Subcutaneous abdominal adipose tissue (tissue), 5 donors: ENCODE measurements around the gene NCCRP1.

Experiments
- H3K27ac ChIP-seq: one replicate; pipeline ENCODE4 v1.7.0; 2013; ENCODE audit warnings: low read depth, mild to moderate bottlenecking, inconsistent platforms, low read length, moderate library complexity
- H3K27me3 ChIP-seq, 5 donors: one replicate each; pipeline ENCODE4 v1.7.0; 2013; ENCODE audit warnings: low read length in 5 of 5, inconsistent platforms in 1 of 5; ENCODE audit not compliant: control insufficient read depth in 5 of 5, insufficient read depth in 4 of 5
- H3K36me3 ChIP-seq, 5 donors: one replicate each; pipeline ENCODE4 v1.7.0; 2013; ENCODE audit warnings: low read length in 5 of 5; ENCODE audit not compliant: control insufficient read depth in 5 of 5, insufficient read depth in 5 of 5
- H3K4me1 ChIP-seq, 5 donors: one replicate each; pipeline ENCODE4 v1.7.0; 2013; ENCODE audit warnings: low read length in 5 of 5, mild to moderate bottlenecking in 3 of 5, moderate library complexity in 1 of 5; ENCODE audit not compliant: control insufficient read depth in 5 of 5, insufficient read depth in 5 of 5
- H3K4me3 ChIP-seq, 5 donors: one replicate each; pipeline ENCODE4 v1.7.0; 2013; ENCODE audit warnings: low read length in 5 of 5, low read depth in 1 of 5
- H3K9ac ChIP-seq, 5 donors: one replicate each; pipeline ENCODE4 v1.7.0; 2013; ENCODE audit warnings: low read length in 5 of 5, mild to moderate bottlenecking in 4 of 5, moderate library complexity in 3 of 5
- H3K9me3 ChIP-seq, 5 donors: one replicate each; pipeline ENCODE4 v1.7.0; 2013; ENCODE audit warnings: low read length in 5 of 5; ENCODE audit not compliant: control insufficient read depth in 5 of 5
- donor health status: healthy.
- donor health status: healthy.
- donor health status: healthy.
- donor health status: healthy.
- donor health status: healthy.

Gene NCCRP1, protein sequence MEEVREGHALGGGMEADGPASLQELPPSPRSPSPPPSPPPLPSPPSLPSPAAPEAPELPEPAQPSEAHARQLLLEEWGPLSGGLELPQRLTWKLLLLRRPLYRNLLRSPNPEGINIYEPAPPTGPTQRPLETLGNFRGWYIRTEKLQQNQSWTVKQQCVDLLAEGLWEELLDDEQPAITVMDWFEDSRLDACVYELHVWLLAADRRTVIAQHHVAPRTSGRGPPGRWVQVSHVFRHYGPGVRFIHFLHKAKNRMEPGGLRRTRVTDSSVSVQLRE

DNA sequence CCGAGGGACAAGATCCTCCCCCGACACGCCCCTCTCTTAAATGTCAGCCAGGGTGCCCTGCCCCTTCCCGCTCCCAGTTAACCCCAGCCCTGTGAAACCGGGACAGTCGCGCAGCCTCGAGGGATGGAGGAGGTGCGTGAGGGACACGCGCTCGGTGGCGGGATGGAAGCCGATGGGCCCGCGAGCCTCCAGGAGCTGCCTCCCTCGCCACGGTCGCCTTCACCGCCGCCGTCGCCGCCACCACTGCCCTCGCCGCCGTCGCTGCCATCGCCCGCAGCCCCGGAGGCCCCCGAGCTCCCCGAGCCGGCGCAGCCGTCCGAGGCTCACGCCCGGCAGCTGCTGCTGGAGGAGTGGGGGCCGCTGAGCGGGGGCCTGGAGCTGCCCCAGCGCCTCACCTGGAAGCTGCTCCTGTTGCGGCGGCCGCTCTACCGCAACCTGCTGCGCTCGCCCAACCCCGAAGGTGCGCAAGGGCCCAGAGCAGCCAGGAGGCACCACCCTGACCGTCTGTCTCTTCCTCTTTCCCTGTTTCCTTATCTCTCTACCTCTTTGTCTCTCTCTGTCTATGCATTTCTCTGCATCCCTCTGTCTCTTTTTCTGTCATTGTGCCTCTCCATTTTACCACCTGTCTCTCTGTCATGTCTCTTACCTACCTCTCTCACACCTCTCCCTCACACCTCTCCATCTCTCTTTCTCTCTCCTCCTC lies at the start of gene NCCRP1:
Gene NCCRP1 (plus strand): TSS at position 105 of the 703 bp plus-strand sequence. CDS start 19 bp downstream, at position 124.
- Histone ChIP-seq H3K4me3 (no peak within 1 kb of the TSS), H3K4me1 (peaks cover 0 to 11% (median 3%) of the 10 kb centered on the region in 5 donors), H3K27me3 (peaks cover 32 to 60% (median 57%) of the 10 kb centered on the region in 5 donors)

GRCh38 chr19:39147480-39147879 lies 49.3 kb upstream of the NCCRP1 start:
- no peak overlapping the region for H3K4me3 ChIP-seq
- no peak overlapping the region for H3K9ac ChIP-seq
- H3K4me1 ChIP-seq = peaks cover 0 to 17% (median 16%) of the 10 kb centered on the region in 5 donors
- no peaks in the 10 kb centered on the region for H3K36me3 ChIP-seq
- no peak overlapping the region for H3K27ac ChIP-seq
- H3K9me3 ChIP-seq = no peaks in the 10 kb centered on the region
- H3K27me3 ChIP-seq = no peaks in the 10 kb centered on the region

More for the DNA sequence above, at the start of gene NCCRP1:
- no peaks in the 10 kb centered on the region for H3K36me3 ChIP-seq
- no peak within 1 kb of the TSS for H3K9ac ChIP-seq
- H3K27ac ChIP-seq = no peak within 1 kb of the TSS
- H3K9me3 ChIP-seq = no peaks in the 10 kb centered on the region

- no peak overlapping the region for H3K4me3 ChIP-seq
- no peaks in the 10 kb centered on the region for H3K36me3 ChIP-seq
- peaks cover 0 to 17% (median 14%) of the 10 kb centered on the region in 5 donors for H3K4me1 ChIP-seq
- H3K9ac ChIP-seq = no peak overlapping the region
- no peaks in the 10 kb centered on the region for H3K27me3 ChIP-seq
- H3K27ac ChIP-seq = no peak overlapping the region
- no peaks in the 10 kb centered on the region for H3K9me3 ChIP-seq
Measured at GRCh38 chr19:39148939-39149529, 47.7 kb upstream of the NCCRP1 start.

GRCh38 chr19:39150235-39150634 lies 46.5 kb upstream of the NCCRP1 start:
- peaks cover 0 to 6% (median 3%) of the 10 kb centered on the region in 5 donors for H3K4me1 ChIP-seq
- H3K9me3 ChIP-seq = no peaks in the 10 kb centered on the region
- no peaks in the 10 kb centered on the region for H3K27me3 ChIP-seq
- H3K9ac ChIP-seq = no peak overlapping the region
- no peaks in the 10 kb centered on the region for H3K36me3 ChIP-seq
- H3K4me3 ChIP-seq = no peak overlapping the region
- H3K27ac ChIP-seq = no peak overlapping the region

GRCh38 chr19:39150807-39151600 lies 45.8 kb upstream of the NCCRP1 start:
- Histone ChIP-seq H3K9ac (no peak overlapping the region), H3K4me1 (peaks cover 0 to 5% (median 0%) of the 10 kb centered on the region in 5 donors), H3K27me3 (no peaks in the 10 kb centered on the region), H3K27ac (no peak overlapping the region), H3K9me3 (no peaks in the 10 kb centered on the region), H3K36me3 (no peaks in the 10 kb centered on the region), H3K4me3 (no peak overlapping the region)

- Histone ChIP-seq H3K9ac (no peak overlapping the region), H3K9me3 (no peaks in the 10 kb centered on the region), H3K27ac (no peak overlapping the region), H3K27me3 (no peaks in the 10 kb centered on the region), H3K4me1 (peaks cover 0 to 9% (median 5%) of the 10 kb centered on the region in 5 donors), H3K36me3 (no peaks in the 10 kb centered on the region), H3K4me3 (no peak overlapping the region)
Measured at GRCh38 chr19:39152066-39152465, 44.7 kb upstream of the NCCRP1 start.

DNA sequence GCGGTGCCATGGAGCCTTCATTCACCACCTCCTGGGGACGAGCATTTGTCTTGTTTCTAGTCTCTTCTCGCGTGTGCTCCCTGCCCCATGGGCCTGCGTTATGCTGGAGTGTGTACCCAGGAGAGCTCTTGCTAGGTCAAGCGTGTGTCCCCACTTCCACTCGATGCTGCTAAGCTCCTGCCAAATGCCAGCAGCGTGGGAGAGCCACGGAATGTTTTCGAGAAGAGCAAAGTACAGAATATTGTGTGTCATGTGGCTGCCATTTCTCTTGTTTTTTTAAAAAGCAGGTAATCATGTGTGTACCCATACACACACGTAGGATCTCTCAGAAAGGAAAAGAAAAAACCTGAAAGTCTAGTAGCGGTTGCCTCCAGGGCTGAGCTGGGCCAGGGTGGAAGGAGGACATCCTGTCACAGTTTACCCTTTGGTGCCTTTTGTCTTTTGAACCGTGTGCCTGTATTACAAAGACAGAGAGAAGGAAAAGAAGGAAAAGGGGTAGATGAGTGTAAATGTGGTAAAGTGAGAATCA lies 42.6 kb upstream of the NCCRP1 start:
- no peaks in the 10 kb centered on the region for H3K9me3 ChIP-seq
- H3K27ac ChIP-seq = no peak overlapping the region
- H3K36me3 ChIP-seq = peaks cover 0 to 2% (median 0%) of the 10 kb centered on the region in 5 donors
- H3K4me3 ChIP-seq = no peak overlapping the region
- H3K4me1 ChIP-seq = peaks cover 0 to 12% (median 5%) of the 10 kb centered on the region in 5 donors
- no peaks in the 10 kb centered on the region for H3K27me3 ChIP-seq
- H3K9ac ChIP-seq = no peak overlapping the region

DNA sequence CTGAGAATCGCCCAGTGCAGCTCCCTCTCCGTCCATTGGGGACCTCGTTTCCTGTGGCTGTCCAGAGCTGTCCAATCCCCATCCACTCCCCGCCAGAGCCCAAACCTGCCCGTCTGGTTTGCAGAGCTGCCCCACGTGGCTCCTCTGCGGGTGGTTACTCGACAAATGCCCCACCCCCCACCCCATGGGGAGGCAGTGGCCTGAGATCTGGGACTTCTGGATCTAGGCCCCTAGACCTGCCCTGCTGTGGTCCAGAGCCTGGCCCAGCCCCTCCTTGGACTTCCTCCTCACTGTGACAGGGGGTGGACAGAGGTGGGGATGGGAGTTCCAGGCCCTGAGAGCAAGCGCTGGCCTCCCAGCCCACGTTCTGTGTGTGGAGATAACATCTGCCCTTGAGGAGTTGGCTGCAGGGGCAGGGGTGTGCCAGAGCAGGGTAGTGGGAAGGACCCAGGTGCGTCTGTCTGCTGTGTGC lies 42.1 kb upstream of the NCCRP1 start:
- no peak overlapping the region for H3K4me3 ChIP-seq
- no peak overlapping the region for H3K27ac ChIP-seq
- H3K36me3 ChIP-seq = peaks cover 0 to 2% (median 0%) of the 10 kb centered on the region in 5 donors
- H3K27me3 ChIP-seq = no peaks in the 10 kb centered on the region
- H3K9me3 ChIP-seq = no peaks in the 10 kb centered on the region
- H3K9ac ChIP-seq = peak overlapping the region in 1 of 5 donors; percentile 20
- peaks cover 0 to 12% (median 5%) of the 10 kb centered on the region in 5 donors for H3K4me1 ChIP-seq

DNA sequence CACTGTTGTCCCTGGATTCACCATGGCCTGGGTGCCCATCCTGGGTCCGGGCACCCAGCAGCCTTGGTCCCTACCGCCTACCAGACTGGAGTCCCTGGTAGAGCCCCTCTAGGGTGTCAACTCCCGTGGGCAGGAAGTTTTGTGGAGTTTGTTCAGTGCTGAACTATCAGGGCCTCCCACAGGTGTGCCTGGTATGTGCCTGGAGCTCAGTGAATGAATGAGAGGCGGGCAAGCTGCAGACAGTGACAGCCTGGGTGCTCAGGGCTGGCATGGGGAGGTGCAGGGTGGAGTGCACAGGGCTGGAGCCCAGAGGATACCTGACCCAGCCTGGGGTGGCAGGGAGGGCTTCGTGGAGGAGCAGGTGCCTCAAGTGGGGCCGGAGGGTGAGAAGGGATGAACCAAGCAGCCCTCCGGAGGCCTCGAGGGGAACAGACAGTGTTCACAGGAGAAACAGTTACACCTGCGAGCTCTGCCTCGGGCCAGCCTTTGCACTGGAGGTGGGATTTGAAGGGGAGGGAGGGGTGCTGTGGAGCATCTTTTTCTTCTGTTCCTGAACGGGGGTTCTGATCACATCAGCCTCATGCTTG lies 41.6 kb upstream of the NCCRP1 start:
- Histone ChIP-seq H3K27me3 (no peaks in the 10 kb centered on the region), H3K9me3 (no peaks in the 10 kb centered on the region), H3K9ac (no peak overlapping the region), H3K27ac (no peak overlapping the region), H3K36me3 (peaks cover 0 to 2% (median 0%) of the 10 kb centered on the region in 5 donors), H3K4me3 (no peak overlapping the region), H3K4me1 (peaks cover 0 to 14% (median 6%) of the 10 kb centered on the region in 5 donors)
